WTC11 (cell line): Measurements from ENCODE around the gene SIT1. TPM values are rescaled to one million over a fixed set of nuclear protein-coding genes. Genes with fewer than 3 reads are reported as not detected.
"Not testable (repeated sequence)": the region's sequence is repeated elsewhere in the genome, so short reads cannot be mapped to it uniquely, and the experiment has no call there.

ENCODE experiments used
- ATAC-seq: fragments of 200-7000 bp; cut with Tn5 transposase; 2 replicates; pipeline ENCODE4 v1.10.0; 2021; ENCODE audit warnings: mild to moderate bottlenecking, moderate library complexity
- CTCF ChIA-PET: fragments of 300-600 bp; sonication (Branson Sonifier 250); formaldehyde crosslinking; loops from one replicate; lab custom pipeline; 2021; ENCODE audit warnings: antibody characterized with exemption; lab: Charles Lee
- POLR2A ChIA-PET: fragments of 350-600 bp; sonication (Branson Sonifier 250); formaldehyde crosslinking; loops from one replicate; lab custom pipeline; 2021; ENCODE audit warnings: antibody characterized with exemption; lab: Charles Lee
- DNase-seq: peaks from one replicate; pipeline ENCODE4 v3.0.0; 2021; ENCODE audit warnings: low spot score
- H3K27ac Mint-ChIP-seq: 2 replicates; pipeline ENCODE4 v1.8.0; 2021; ENCODE audit warnings: mixed read lengths
- H3K27me3 Mint-ChIP-seq: 2 replicates; pipeline ENCODE4 v1.8.0; 2021; ENCODE audit warnings: low read depth, mild to moderate bottlenecking, moderate library complexity, mixed read lengths
- H3K36me3 Mint-ChIP-seq: 2 replicates; pipeline ENCODE4 v1.8.0; 2021; ENCODE audit warnings: mixed read lengths
- H3K4me1 Mint-ChIP-seq: 2 replicates; pipeline ENCODE4 v1.8.0; 2022; ENCODE audit warnings: mixed read lengths
- H3K4me3 Mint-ChIP-seq: 2 replicates; pipeline ENCODE4 v1.8.0; 2021; ENCODE audit warnings: mild to moderate bottlenecking, moderate library complexity, mixed read lengths
- H3K9me3 Mint-ChIP-seq: 2 replicates; pipeline ENCODE4 v1.8.0; 2021; ENCODE audit warnings: mixed read lengths
- CBFB ChIP-seq: sonication (generic); formaldehyde crosslinking; IDR thresholded peaks from 2 replicates; pipeline ENCODE4 v1.8.1; 2022; ENCODE audit warnings: mild to moderate bottlenecking, low read depth, missing genetic modification reagents
- FOXP1 ChIP-seq: sonication (generic); formaldehyde crosslinking; IDR thresholded peaks from 2 replicates; pipeline ENCODE4 v1.8.0; 2022; ENCODE audit warnings: missing genetic modification reagents, mild to moderate bottlenecking, moderate library complexity, borderline replicate concordance
- KAT7 ChIP-seq: sonication (generic); formaldehyde crosslinking; IDR thresholded peaks from 2 replicates; pipeline ENCODE4 v1.8.1; 2023; ENCODE audit warnings: missing genetic modification reagents, mild to moderate bottlenecking, borderline replicate concordance
- NR3C1 ChIP-seq: sonication (generic); formaldehyde crosslinking; conservative IDR thresholded peaks from 2 replicates; pipeline ENCODE4 v1.8.1; 2023; ENCODE audit warnings: low read depth, mild to moderate bottlenecking, missing genetic modification reagents
- PREB ChIP-seq: sonication (generic); formaldehyde crosslinking; IDR thresholded peaks from 2 replicates; pipeline ENCODE4 v1.8.1; 2022; ENCODE audit warnings: mild to moderate bottlenecking, missing genetic modification reagents, moderate library complexity, borderline replicate concordance
- SP1 ChIP-seq: sonication (generic); formaldehyde crosslinking; conservative IDR thresholded peaks from 2 replicates; pipeline ENCODE4 v1.8.1; 2022; ENCODE audit warnings: missing genetic modification reagents
- TCF7 ChIP-seq: sonication (generic); formaldehyde crosslinking; IDR thresholded peaks from 2 replicates; pipeline ENCODE4 v1.8.0; 2022; ENCODE audit warnings: mild to moderate bottlenecking, low read depth, missing genetic modification reagents, moderate library complexity
- TEAD4 ChIP-seq: sonication (generic); formaldehyde crosslinking; IDR thresholded peaks from 2 replicates; pipeline ENCODE4 v1.8.0; 2022; ENCODE audit warnings: mild to moderate bottlenecking, missing genetic modification reagents
- ZBTB21 ChIP-seq: sonication (generic); formaldehyde crosslinking; IDR thresholded peaks from 2 replicates; pipeline ENCODE4 v1.8.1; 2023; ENCODE audit warnings: mild to moderate bottlenecking, missing genetic modification reagents, borderline replicate concordance
- total RNA-seq: library from RNA; stranded (reverse); gene quantifications from 3 replicates; pipeline ENCODE4 v1.2.3, GENCODE V29; 2021
- TF ChIP-seq, protein P1 (sequence below): fragments of 250-450 bp; sonication (Bioruptor Pico); IDR thresholded peaks from 2 replicates; pipeline ENCODE4 v1.8.0; 2021; ENCODE audit warnings: mild to moderate bottlenecking
- TF ChIP-seq, protein P2 (sequence below): fragments of 250-450 bp; sonication (Bioruptor Pico); IDR thresholded peaks from 2 replicates; pipeline ENCODE4 v2.1.2; 2022; ENCODE audit warnings: mild to moderate bottlenecking, moderate library complexity

Gene SIT1
- total RNA-seq, 1 experiment from 2014 or later: 4.1 TPM

GRCh38 chr9:35646153-35646532 lies 4.6 kb downstream of the SIT1 start:
- peak; percentile 72 for ATAC-seq
- peak overlapping the region; percentile 88 for H3K4me3 Mint-ChIP-seq
- POLR2A ChIA-PET: interaction anchor here (0.5 to 2.5 kb wide), 10 partner anchors 12 to 486 kb away, joined by 3 to 21 read pairs (median 4); partner anchors contain the start of genes CCDC107, RMRP and TPM2

DNA sequence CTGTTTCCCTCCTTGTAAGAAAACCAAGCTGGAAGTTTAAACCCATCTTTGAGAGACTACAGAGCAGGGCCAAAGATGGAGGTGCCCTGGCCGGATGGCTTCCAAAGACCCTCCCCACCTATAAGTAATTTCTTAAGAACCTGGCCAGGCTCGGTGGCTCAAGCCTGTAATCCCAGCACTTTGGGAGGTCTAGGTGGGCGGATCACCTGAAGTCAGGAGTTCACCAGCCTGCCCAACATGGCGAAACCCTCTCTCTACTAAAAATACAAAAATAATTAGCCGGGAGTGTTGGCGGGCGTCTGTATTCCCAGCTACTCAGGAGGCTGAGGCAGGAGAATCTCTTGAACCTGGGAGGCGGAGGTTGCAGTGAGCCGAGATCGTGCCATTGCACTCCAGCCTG lies 5.0 kb downstream of the SIT1 start:
- Mint-ChIP-seq H3K4me3 (peak overlapping the region; percentile 88), H3K4me1 (peaks cover 33% of the 10 kb centered on the region), H3K27ac (peak overlapping the region; percentile 60), H3K27me3 (peaks cover 13% of the 10 kb centered on the region)
- not testable (repeated sequence) for H3K36me3 Mint-ChIP-seq, H3K9me3 Mint-ChIP-seq, ATAC-seq, DNase-seq
- ChIA-PET POLR2A (interaction anchor here (0.6 to 2.5 kb wide), 7 partner anchors 12 to 485 kb away, joined by 3 to 21 read pairs (median 4); partner anchors contain the start of genes CCDC107 and RMRP), CTCF (interaction anchor here (0.7 to 4.4 kb wide), 27 partner anchors 11 to 980 kb away, joined by 3 to 47 read pairs (median 8); partner anchors contain the start of genes ARHGEF39, ATOSB, CCDC107 and GBA2)

More at GRCh38 chr9:35646153-35646532, 4.6 kb downstream of the SIT1 start:
- peaks cover 37% of the 10 kb centered on the region for H3K4me1 Mint-ChIP-seq
- peak overlapping the region; percentile 82 for H3K27ac Mint-ChIP-seq
- TF ChIP-seq, protein P1, sequence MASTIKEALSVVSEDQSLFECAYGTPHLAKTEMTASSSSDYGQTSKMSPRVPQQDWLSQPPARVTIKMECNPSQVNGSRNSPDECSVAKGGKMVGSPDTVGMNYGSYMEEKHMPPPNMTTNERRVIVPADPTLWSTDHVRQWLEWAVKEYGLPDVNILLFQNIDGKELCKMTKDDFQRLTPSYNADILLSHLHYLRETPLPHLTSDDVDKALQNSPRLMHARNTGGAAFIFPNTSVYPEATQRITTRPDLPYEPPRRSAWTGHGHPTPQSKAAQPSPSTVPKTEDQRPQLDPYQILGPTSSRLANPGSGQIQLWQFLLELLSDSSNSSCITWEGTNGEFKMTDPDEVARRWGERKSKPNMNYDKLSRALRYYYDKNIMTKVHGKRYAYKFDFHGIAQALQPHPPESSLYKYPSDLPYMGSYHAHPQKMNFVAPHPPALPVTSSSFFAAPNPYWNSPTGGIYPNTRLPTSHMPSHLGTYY (CRISPR knock-in tag): 0 out of 2 replicates have a peak, but pooled peaks have one; percentile 67
- 0 out of 2 replicates have a peak, but pooled peaks have one; percentile 19 for TF ChIP-seq TEAD4 (CRISPR knock-in tag)
- no peak for TF ChIP-seq ZBTB21 (CRISPR knock-in tag)
- H3K36me3 Mint-ChIP-seq: peaks cover 5% of the 10 kb centered on the region; the same call in 1 of the 2 replicates
- DNase-seq: peak; percentile 77
- H3K9me3 Mint-ChIP-seq: peaks cover 7% of the 10 kb centered on the region
- CTCF ChIA-PET: interaction anchor here (0.7 to 4.4 kb wide), 27 partner anchors 11 to 1206 kb away, joined by 3 to 47 read pairs (median 8); partner anchors contain the start of genes ARHGEF39, ATOSB, CCDC107 and GBA2
- H3K27me3 Mint-ChIP-seq: peaks cover 13% of the 10 kb centered on the region

GRCh38 chr9:35643046-35643445 lies 7.7 kb downstream of the SIT1 start:
- H3K9me3 Mint-ChIP-seq: peaks cover 17% of the 10 kb centered on the region
- peaks cover 14% of the 10 kb centered on the region for H3K36me3 Mint-ChIP-seq
- ChIA-PET CTCF (no interaction called here), POLR2A (no interaction called here)
- DNase-seq: no peak
- peaks cover 12% of the 10 kb centered on the region for H3K4me1 Mint-ChIP-seq
- H3K27me3 Mint-ChIP-seq: peaks cover 11% of the 10 kb centered on the region
- ATAC-seq: no peak
- no peak for TF ChIP-seq SP1 (CRISPR knock-in tag)
- no peak for TF ChIP-seq NR3C1 (CRISPR knock-in tag)
- no peak for TF ChIP-seq FOXP1
- TF ChIP-seq KAT7: no peak
- no peak for TF ChIP-seq TCF7
- no peak for TF ChIP-seq PREB (CRISPR knock-in tag)
- TF ChIP-seq, protein P2, sequence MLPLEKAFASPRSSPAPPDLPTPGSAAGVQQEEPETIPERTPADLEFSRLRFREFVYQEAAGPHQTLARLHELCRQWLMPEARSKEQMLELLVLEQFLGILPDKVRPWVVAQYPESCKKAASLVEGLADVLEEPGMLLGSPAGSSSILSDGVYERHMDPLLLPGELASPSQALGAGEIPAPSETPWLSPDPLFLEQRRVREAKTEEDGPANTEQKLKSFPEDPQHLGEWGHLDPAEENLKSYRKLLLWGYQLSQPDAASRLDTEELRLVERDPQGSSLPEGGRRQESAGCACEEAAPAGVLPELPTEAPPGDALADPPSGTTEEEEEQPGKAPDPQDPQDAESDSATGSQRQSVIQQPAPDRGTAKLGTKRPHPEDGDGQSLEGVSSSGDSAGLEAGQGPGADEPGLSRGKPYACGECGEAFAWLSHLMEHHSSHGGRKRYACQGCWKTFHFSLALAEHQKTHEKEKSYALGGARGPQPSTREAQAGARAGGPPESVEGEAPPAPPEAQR (CRISPR knock-in tag): no peak
- no peak for TF ChIP-seq CBFB (CRISPR knock-in tag)
- H3K27ac Mint-ChIP-seq: no peak overlapping the region
- H3K4me3 Mint-ChIP-seq: no peak overlapping the region

GRCh38 chr9:35641478-35641877 lies 9.3 kb downstream of the SIT1 start:
- CTCF ChIA-PET, H3K4me3 Mint-ChIP-seq, POLR2A ChIA-PET: not testable (repeated sequence)

GRCh38 chr9:35640431-35640830 lies 10.3 kb downstream of the SIT1 start:
- POLR2A ChIA-PET, ATAC-seq, H3K4me1 Mint-ChIP-seq, H3K4me3 Mint-ChIP-seq, DNase-seq, H3K27ac Mint-ChIP-seq: not testable (repeated sequence)
- Mint-ChIP-seq H3K27me3 (peaks cover 11% of the 10 kb centered on the region), H3K9me3 (peaks cover 31% of the 10 kb centered on the region), H3K36me3 (peaks cover 17% of the 10 kb centered on the region)
- CTCF ChIA-PET: interaction anchor here (0.8 to 1.4 kb wide), 2 partner anchors 37 to 56 kb away, joined by 3 to 5 read pairs; no protein-coding TSS in a partner anchor

More at GRCh38 chr9:35641478-35641877, 9.3 kb downstream of the SIT1 start:
- H3K4me1 Mint-ChIP-seq, DNase-seq, ATAC-seq, H3K27ac Mint-ChIP-seq: not testable (repeated sequence)
- Mint-ChIP-seq H3K36me3 (peaks cover 17% of the 10 kb centered on the region), H3K9me3 (peaks cover 31% of the 10 kb centered on the region), H3K27me3 (peaks cover 11% of the 10 kb centered on the region)
